ENCODE measurements around the gene NTN1.

The NTN1 gene

DNA sequence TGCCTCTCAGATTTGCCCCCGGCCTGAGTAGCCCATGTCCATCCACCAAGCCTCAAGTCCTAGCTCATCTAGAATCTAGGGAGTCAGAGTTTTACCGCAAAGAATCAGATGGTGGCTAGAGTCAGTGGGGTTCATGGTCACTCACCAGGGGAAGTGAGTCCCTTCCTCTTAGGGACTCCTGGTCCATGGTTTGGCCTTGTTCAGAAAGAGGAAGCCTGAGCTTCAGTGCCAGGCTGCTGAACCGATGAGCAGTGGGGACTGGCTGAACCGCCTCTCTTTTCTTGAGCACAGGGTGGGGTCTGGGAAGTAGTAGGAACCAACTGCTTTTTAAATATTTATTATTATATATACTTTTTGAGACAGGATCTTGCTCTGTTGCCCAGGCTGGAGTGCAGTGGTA lies 160.3 kb downstream of the NTN1 start:
- TF ChIP-seq, protein P1, sequence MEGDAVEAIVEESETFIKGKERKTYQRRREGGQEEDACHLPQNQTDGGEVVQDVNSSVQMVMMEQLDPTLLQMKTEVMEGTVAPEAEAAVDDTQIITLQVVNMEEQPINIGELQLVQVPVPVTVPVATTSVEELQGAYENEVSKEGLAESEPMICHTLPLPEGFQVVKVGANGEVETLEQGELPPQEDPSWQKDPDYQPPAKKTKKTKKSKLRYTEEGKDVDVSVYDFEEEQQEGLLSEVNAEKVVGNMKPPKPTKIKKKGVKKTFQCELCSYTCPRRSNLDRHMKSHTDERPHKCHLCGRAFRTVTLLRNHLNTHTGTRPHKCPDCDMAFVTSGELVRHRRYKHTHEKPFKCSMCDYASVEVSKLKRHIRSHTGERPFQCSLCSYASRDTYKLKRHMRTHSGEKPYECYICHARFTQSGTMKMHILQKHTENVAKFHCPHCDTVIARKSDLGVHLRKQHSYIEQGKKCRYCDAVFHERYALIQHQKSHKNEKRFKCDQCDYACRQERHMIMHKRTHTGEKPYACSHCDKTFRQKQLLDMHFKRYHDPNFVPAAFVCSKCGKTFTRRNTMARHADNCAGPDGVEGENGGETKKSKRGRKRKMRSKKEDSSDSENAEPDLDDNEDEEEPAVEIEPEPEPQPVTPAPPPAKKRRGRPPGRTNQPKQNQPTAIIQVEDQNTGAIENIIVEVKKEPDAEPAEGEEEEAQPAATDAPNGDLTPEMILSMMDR (conservative IDR thresholded peaks at IDR 0.05), result no peak
- TF ChIP-seq ZFX (IDR thresholded peaks at IDR 0.05), result no peak
- H3K27ac ChIP-seq, result no peak overlapping the region

DNA sequence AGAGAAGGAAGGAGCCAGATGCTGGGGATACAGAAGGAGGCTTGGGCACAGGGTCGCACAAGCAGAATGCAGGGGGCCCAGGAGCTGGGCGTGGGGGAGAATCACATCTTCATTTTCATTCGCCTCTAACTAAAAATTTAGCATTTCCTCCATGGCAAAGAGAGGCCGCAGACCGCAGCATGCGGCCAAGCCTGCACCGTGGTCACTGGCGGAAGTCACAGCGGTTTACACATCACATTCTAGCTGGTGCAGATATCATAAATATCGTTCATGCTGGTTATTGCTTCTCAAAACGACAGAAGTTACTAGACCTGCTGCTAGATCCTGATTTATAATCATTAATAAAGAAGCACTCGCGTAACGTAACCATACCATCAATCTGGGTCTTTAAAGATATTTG lies 162.0 kb downstream of the NTN1 start:
- TF ChIP-seq, protein P1 (conservative IDR thresholded peaks at IDR 0.05), result no peak
- TF ChIP-seq ZFX (IDR thresholded peaks at IDR 0.05), result no peak
- no peak overlapping the region for H3K27ac ChIP-seq

DNA sequence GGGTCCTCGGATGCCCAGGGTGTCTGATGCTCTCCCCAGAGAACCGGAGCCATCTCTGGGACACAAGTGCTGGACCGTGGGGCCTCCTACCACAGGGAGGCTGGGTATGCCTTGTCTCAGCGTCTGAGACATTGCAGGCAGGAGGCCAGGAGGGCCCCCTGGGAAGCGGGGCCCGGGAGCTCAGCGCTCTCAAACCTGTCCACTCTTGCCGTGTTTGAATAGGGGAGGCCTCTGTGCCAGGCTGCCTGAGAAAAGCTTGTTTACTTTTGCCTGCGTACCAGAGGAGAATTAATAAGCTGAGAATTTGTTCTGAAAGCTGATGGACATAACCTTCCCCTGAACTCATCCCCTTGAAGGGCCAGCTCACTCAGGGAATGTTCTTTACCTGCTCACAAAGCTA lies 163.8 kb downstream of the NTN1 start:
- TF ChIP-seq ZFX (IDR thresholded peaks at IDR 0.05), result no peak
- TF ChIP-seq, protein P1 (conservative IDR thresholded peaks at IDR 0.05), result no peak
- no peak overlapping the region for H3K27ac ChIP-seq

DNA sequence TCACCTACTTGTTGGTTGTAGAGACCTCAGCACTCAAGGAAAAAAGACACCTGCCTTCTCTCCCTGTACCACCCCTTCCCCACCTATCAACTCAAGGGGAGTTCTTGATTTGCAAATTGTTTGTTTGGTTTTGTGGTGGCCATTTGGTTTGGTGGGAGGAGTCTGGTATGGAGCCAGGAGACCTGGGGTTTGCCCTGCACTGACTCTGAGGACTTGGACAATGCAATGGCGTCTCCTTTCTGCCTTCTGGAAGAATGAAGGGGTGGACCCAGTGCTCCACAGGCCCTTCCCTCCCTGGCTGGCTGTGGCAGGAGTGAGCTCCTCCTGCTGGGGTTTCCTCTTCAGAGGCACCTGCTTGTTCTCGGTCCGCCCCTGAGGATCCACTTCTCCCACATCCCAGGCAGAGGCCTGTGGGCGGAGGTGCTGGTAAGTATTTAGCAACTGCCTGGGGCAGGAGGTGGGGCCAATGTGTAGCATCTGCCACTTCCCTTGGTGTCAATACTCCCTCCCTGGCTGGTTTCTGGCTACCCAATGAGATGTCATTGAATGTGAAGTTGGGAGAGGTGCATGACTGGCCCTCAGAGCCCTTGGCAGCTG lies 164.5 kb downstream of the NTN1 start:
- TF ChIP-seq, protein P1 (conservative IDR thresholded peaks at IDR 0.05), result no peak
- TF ChIP-seq ZFX (IDR thresholded peaks at IDR 0.05), result no peak
- H3K27ac ChIP-seq, result no peak overlapping the region

DNA sequence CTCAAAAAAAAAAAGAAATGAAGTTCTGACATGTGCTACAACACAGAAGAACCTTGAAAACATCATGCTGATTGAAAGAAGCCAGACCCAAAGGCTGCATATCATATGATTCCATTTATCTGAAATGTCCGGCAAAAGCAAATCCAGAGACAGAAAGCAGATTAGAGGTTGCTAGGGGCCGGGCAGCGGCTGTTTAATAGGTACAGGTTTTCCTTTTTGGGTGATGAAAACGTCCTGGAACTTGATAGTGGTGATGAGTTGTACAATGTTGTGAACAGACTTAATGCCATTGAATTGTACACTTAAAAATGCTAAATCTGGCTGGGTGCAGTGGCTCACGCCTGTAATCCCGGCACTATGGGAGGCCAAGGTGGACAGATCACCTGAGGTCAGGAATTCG lies 166.5 kb downstream of the NTN1 start:
- TF ChIP-seq, protein P1 (conservative IDR thresholded peaks at IDR 0.05), result no peak
- TF ChIP-seq ZFX (IDR thresholded peaks at IDR 0.05), result no peak
- H3K27ac ChIP-seq, result no peak overlapping the region

DNA sequence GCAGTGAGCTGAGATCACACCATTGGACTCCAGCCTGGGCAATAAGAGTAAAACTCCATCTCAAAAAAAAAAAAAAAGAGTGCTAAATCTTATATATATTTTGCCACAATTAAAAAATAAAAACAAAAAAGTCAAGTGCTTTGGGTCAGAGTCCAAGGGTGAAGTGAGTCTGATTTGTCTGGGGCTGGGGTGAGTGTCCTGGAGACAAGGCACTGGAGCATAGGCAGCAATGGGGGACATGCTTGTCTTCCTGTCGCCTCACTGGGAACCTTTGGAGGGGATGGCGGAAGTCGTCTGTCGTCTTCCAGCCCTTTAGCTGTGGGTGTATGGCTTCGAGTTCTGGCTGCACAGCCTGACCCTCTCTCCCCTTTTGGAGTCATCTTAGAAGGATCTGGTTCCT lies 167.1 kb downstream of the NTN1 start:
- H3K27ac ChIP-seq, result no peak overlapping the region
- no peak for TF ChIP-seq ZFX (IDR thresholded peaks at IDR 0.05)
- TF ChIP-seq, protein P1 (conservative IDR thresholded peaks at IDR 0.05), result no peak

DNA sequence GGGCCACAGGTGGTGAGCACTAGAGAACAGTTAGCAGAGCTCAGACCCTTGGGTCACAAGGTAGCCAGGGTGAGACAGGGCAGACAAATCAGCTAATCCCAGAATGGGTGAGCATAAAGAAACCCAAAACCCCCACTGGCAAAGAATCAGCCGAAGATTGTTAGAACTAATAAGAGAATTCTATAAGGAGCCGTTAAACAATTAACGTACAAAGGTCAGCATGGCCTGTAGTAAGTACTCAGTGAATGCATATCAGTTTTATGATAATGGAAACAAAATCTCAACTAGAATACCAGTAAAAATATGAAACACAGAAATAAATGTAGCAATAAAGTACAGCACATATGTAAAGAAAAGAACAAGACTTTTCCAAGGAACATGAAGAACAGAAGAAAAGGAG lies 168.6 kb downstream of the NTN1 start:
- H3K27ac ChIP-seq, result no peak overlapping the region
- TF ChIP-seq, protein P1 (conservative IDR thresholded peaks at IDR 0.05), result no peak
- TF ChIP-seq ZFX (IDR thresholded peaks at IDR 0.05), result no peak

Measured in C4-2B (cell line).